Heart right ventricle (tissue), 16 donors: ENCODE measurements around the gene XPA. TPM values are rescaled to one million over a fixed set of nuclear protein-coding genes. Genes with fewer than 3 reads are reported as not detected.

ENCODE experiments used
- ATAC-seq, 8 donors: fragments of 200-7000 bp; cut with Tn5 transposase; one replicate each; pipeline ENCODE4 v1.9.1; 2020; ENCODE audit warnings: mild to moderate bottlenecking in 8 of 8, moderate library complexity in 8 of 8, moderate number of reproducible peaks in 1 of 8
- DNase-seq, 2 donors: peaks; one replicate each; pipeline ENCODE4 v3.0.0-alpha.2; 2020
- H3K27ac ChIP-seq, 10 donors: fragments of 200-600 bp; sonication (generic) in 2 of 10; one replicate each; pipeline versions ENCODE4 v1.5.0 to v1.8.0; 2020 to 2022; ENCODE audit warnings: mild to moderate bottlenecking in 3 of 10
- H3K27me3 ChIP-seq, 7 donors: fragments of 200-600 bp; one replicate each; pipeline ENCODE4 v1.8.0; 2021 to 2022; ENCODE audit warnings: mild to moderate bottlenecking in 2 of 7
- H3K36me3 ChIP-seq, 9 donors: fragments of 200-600 bp; sonication (generic) in 1 of 9; one replicate each; pipeline versions ENCODE4 v1.5.0 to v1.8.0; 2020 to 2022; ENCODE audit warnings: mild to moderate bottlenecking in 2 of 9
- H3K4me1 ChIP-seq, 9 donors: fragments of 200-600 bp; sonication (generic) in 1 of 9; one replicate each; pipeline versions ENCODE4 v1.5.0 to v1.8.0; 2020 to 2022; ENCODE audit warnings: mild to moderate bottlenecking in 4 of 9
- H3K4me3 ChIP-seq, 10 donors: fragments of 200-600 bp; sonication (generic) in 2 of 10; one replicate each; pipeline versions ENCODE4 v1.5.0 to v1.8.0; 2020 to 2022; ENCODE audit warnings: mild to moderate bottlenecking in 7 of 10, moderate library complexity in 2 of 10
- H3K9me3 ChIP-seq, 11 donors: fragments of 200-600 bp in 10 of 11; sonication (generic) in 2 of 11; one replicate each; pipeline versions ENCODE4 v1.5.0 to v1.8.0; 2013 to 2022; ENCODE audit warnings: mild to moderate bottlenecking in 2 of 11, control low read depth in 1 of 11, moderate library complexity in 1 of 11
- WGBS, 2 donors: extraction: QIAGEN DNeasy Blood & Tissue Kit; methylation state at CpG; one replicate each; pipeline ENCODE4 v1.1.7; 2013; ENCODE audit warnings: inconsistent platforms in 1 of 2; 5-methylcytosine and 5-hydroxymethylcytosine counted together
- intact Hi-C, 10 donors: fragments of 100-400 bp; cut with DNase I; formaldehyde crosslinking; loops; one replicate each; pipeline versions ENCODE4 v1.11.1 to v1.14.2; 2022
- polyA plus RNA-seq, 2 donors: library from polyadenylated mRNA; stranded (reverse); fragments of 200-250 nt; gene quantifications; one replicate each; pipeline ENCODE4 v1.2.3, GENCODE V29; 2013
- total RNA-seq, 10 donors: library from RNA; stranded (reverse); fragmentation: NEBNext Ultra II Directional in 3 of 10; extraction: Animal tissue kit (Norgen Biotek cat#: 25700) in 3 of 10; gene quantifications; one replicate each; pipeline versions ENCODE4 v1.2.1 to v1.2.4, GENCODE V29; 2021 to 2023
- TF ChIP-seq, protein P1 (sequence below), 9 donors: fragments of 200-600 bp; sonication (generic) in 2 of 9; IDR thresholded peaks; one replicate each; pipeline versions ENCODE4 v1.5.0 to v1.8.0; 2021 to 2022; ENCODE audit warnings: antibody characterized with exemption in 9 of 9, mild to moderate bottlenecking in 5 of 9, moderate library complexity in 1 of 9
- donor health status: Arrhythmogenic right ventricular cardiomyopathy.
- donor health status: ischemic (EF 13 %, LVEDD 7.1; RV severe dilation, severe dysfunction).
- donor health status: healthy with polysubstance abuse.
- donor health status: DM: no; HTN: yes; CAD: no.
- donor health status: DM: no; HTN: no; CAD: no.
- donor health status: ischemic (EF 25% LVEDD 6.9; RV normal size, moderate dysfunction).
- donor health status: ischemic (EF 25% LVEDD 5.7; RV mildly dilated, moderate dysfunction).
- donor health status: healthy.
- donor health status: DM: yes; HTN: yes; CAD: no.
- donor health status: Ischemic cardiomyopathy.
- donor health status: ischemic (EF 35%, LVEDD 5.7; RV mildly dilated, moderate dysfunction).
- donor health status: nonischemic (EF 11% LVEDD 7.7; RV severe dilation, severe dysfunction).
- donor health status: DM: yes; HTN: yes; CAD: no.
- donor health status: PGD.
- donor health status: ischemic (EF 29% LVEDD 5.4; RV normal size, mild dysfunction).
- donor health status: nonischemic (EF 23%, LVEDD 6.1; RV moderate dilation, normal function).

XPA gene
- total and polyA plus RNA-seq, 12 donors, result 5.7 to 13.7 (median 9.0) TPM

DNA sequence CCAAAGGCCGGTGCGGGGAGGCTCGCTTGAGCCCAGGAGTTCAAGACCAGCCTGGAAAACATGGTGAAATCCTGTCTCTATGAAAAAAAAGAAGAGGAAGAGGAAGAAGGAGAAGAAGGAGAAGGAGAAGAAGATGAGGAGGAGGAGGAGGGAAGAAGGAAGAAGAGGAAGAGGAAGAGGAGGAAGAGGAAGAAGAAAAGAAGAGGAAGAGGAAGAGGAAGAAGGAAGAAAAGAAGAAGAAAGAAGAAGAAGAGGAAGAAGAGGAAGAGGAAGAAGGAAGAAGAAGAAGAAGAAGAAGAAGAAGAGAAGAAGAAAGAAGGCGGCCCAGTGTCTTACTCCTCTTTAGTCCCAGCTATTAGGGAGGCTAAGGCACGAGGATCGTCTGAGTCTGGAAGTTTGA lies 44.8 kb upstream of the XPA start:
- H3K4me1 ChIP-seq, result peaks cover 0 to 15% (median 11%) of the 10 kb centered on the region in 9 donors
- intact Hi-C loops, result loop anchor here in 1 of 10 donors (10.0 kb wide), 1 partner anchor 73 kb away; no protein-coding TSS in a partner anchor
- DNase-seq (no peak), ATAC-seq (no peak)
- peaks cover 0 to 19% (median 8%) of the 10 kb centered on the region in 11 donors for H3K9me3 ChIP-seq
- H3K27me3 ChIP-seq, result peaks cover 0 to 87% (median 34%) of the 10 kb centered on the region in 7 donors
- no peaks in the 10 kb centered on the region for H3K36me3 ChIP-seq
- H3K27ac ChIP-seq, result peak overlapping the region in 1 of 10 donors; percentile 72
- 83 to 88% methylated on average over 6 of the region's 6 CpGs for WGBS, 2 donors
- TF ChIP-seq, protein P1, sequence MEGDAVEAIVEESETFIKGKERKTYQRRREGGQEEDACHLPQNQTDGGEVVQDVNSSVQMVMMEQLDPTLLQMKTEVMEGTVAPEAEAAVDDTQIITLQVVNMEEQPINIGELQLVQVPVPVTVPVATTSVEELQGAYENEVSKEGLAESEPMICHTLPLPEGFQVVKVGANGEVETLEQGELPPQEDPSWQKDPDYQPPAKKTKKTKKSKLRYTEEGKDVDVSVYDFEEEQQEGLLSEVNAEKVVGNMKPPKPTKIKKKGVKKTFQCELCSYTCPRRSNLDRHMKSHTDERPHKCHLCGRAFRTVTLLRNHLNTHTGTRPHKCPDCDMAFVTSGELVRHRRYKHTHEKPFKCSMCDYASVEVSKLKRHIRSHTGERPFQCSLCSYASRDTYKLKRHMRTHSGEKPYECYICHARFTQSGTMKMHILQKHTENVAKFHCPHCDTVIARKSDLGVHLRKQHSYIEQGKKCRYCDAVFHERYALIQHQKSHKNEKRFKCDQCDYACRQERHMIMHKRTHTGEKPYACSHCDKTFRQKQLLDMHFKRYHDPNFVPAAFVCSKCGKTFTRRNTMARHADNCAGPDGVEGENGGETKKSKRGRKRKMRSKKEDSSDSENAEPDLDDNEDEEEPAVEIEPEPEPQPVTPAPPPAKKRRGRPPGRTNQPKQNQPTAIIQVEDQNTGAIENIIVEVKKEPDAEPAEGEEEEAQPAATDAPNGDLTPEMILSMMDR (IDR thresholded peaks at IDR 0.05), result no peak
- H3K4me3 ChIP-seq, result no peak overlapping the region

DNA sequence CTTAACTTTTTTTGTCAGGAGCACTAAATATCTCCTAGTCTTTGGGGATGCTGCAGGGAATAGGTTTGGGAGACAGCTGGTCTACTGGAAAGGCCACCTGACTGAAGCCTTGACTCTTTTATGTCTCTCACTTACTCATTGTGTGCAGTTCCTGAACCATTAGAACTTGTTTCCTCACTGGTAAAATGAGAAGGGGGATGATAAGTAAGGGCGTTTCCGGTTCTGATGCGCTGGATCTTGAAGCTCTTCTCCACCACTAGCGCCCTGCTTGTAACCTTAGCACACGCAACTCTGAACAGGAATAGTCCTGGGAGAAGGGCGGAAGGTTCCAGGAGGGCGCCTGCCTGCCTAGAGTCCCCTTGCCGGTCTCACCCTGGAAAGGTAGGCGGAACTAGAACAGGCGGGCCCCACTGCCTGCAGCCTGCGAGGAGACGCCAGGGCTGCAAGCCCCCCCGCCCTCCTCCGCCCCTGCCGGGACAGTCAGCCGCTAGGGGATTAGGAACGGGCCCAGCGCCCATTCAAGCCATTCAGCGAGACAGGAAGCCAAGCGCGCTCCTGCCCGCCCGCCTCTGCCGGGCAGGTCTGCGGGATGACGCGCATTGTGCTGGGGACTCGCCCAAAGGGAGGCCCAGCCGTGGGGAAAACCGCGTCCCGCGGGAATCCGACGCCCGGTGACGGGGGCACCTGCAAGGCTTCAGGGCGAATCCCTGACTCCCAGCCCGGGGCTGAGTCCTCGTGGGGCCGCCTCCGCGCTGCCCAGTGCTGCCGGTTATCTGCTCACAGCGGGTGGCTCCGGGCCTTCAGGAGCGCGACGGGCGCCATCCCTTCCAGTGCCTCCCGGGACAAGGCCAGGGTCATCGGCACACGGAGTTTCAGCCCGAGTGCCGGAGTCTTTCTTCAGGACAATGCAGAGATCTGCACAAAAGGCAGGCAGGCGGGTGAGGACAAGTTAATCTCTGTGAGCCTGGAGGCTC lies 44.0 kb upstream of the XPA start:
- WGBS, 2 donors, result 2 to 3% methylated on average over 56 of the region's 56 CpGs
- TF ChIP-seq, protein P1 (IDR thresholded peaks at IDR 0.05), result peak in 6 of 9 donors; percentile 8 to 39 (median 35)
- peak overlapping the region in 9 of 10 donors; percentile 28 to 60 (median 43) for H3K4me3 ChIP-seq
- peaks cover 0 to 83% (median 42%) of the 10 kb centered on the region in 7 donors for H3K27me3 ChIP-seq
- peak; percentile 64 to 75 for DNase-seq
- H3K9me3 ChIP-seq, result peaks cover 0 to 19% (median 8%) of the 10 kb centered on the region in 11 donors
- H3K36me3 ChIP-seq, result no peaks in the 10 kb centered on the region
- intact Hi-C loops, result loop anchor here in 1 of 10 donors (10.0 kb wide), 1 partner anchor 74 kb away; no protein-coding TSS in a partner anchor
- H3K4me1 ChIP-seq, result peaks cover 0 to 15% (median 11%) of the 10 kb centered on the region in 9 donors
- ATAC-seq, result peak; percentile 77 to 95 (median 93)
- peak overlapping the region in 7 of 10 donors; percentile 4 to 72 (median 36) for H3K27ac ChIP-seq

DNA sequence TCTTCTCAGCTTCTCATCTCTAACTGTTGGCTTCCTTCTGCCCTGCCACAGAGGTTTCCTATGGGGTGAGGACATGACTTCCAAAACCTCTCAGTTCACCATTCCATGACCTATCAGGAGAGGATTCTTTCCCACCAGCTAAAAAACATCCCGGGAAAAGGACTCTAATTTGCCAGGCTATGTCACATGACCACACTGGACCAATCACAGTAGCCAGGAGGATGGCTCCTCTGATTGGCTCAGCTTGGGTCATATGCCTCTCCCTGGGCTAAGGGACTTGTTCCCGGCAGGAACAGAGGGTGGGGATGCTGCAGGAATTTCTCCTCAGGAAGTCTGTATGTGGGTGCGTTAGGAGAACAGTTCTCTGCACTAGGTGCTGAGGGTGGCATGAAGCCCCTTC lies 40.3 kb upstream of the XPA start:
- no peak for ATAC-seq

More for the DNA sequence above, 40.3 kb upstream of the XPA start:
- H3K36me3 ChIP-seq, result no peaks in the 10 kb centered on the region
- peaks cover 0 to 58% (median 48%) of the 10 kb centered on the region in 7 donors for H3K27me3 ChIP-seq
- peaks cover 0 to 15% (median 11%) of the 10 kb centered on the region in 9 donors for H3K4me1 ChIP-seq
- no peak overlapping the region for H3K4me3 ChIP-seq
- 44 to 45% methylated on average over 3 of the region's 3 CpGs for WGBS, 2 donors
- intact Hi-C loops, result loop anchor here in 1 of 10 donors (10.0 kb wide), 1 partner anchor 137 kb away; no protein-coding TSS in a partner anchor
- no peak overlapping the region for H3K27ac ChIP-seq
- TF ChIP-seq, protein P1 (IDR thresholded peaks at IDR 0.05), result no peak
- no peak for DNase-seq
- peaks cover 0 to 6% (median 1%) of the 10 kb centered on the region in 11 donors for H3K9me3 ChIP-seq
